Coronary artery (tissue), 2 donors: ENCODE data around the gene A4GALT.
A peak's percentile ranks its signal among the peaks of the same experiment; 100 is the strongest.
"Not testable (repeated sequence)": the region's sequence is repeated elsewhere in the genome, so short reads cannot be mapped to it uniquely, and the experiment has no call there.

Source experiments
- DNase-seq: peaks from one replicate; pipeline ENCODE4 v3.0.0-alpha.2; 2017; ENCODE audit warnings: low spot score
- H3K27ac ChIP-seq, 2 donors: fragments of 200-600 bp; sonication (generic); one replicate each; pipeline ENCODE4 v1.5.1; 2016 to 2019
- H3K4me3 ChIP-seq: fragments of 200-600 bp; sonication (generic); 2 replicates; pipeline ENCODE4 v1.5.1; 2016; ENCODE audit warnings: mild to moderate bottlenecking, moderate library complexity
- CTCF ChIP-seq: fragments of 200-600 bp; sonication (generic); IDR thresholded peaks from one replicate; pipeline ENCODE4 v1.5.1; 2019; ENCODE audit warnings: antibody characterized with exemption

The A4GALT gene

DNA sequence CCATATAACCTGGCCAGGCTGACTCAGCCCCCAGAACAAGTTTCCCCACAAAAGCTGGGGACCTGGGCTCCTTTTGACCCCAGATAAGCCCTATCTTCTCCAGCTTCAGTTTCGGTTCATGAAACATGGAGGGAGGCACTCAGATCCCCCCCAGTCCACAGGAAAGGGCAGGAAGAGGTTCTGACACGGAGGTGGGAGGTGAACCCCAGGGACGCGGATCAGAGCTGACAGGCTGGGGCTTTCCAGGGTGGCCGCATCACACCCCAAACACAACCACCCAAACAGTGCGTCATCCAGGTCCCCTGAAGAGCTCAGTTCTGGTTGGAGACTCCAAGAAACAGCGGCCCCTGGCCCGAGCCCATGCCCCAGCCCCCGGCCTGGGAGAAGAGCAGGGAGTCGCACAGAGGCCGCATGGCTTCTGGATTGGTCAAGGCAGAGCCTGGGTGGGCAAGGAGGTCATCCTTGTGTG is 44.3 kb upstream of the A4GALT start:
- no peak overlapping the region for H3K4me3 ChIP-seq
- TF ChIP-seq CTCF: no peak
- no peak for DNase-seq
- no peak overlapping the region for H3K27ac ChIP-seq

- Histone ChIP-seq H3K27ac (no peak overlapping the region), H3K4me3 (no peak overlapping the region)
- TF ChIP-seq CTCF: no peak
- no peak for DNase-seq
Observed at GRCh38 chr22:42763965-42764480, 43.4 kb upstream of the A4GALT start.

- TF ChIP-seq CTCF: no peak
- Histone ChIP-seq H3K4me3 (no peak overlapping the region), H3K27ac (no peak overlapping the region)
- DNase-seq: no peak
Observed at GRCh38 chr22:42760806-42761565, 40.3 kb upstream of the A4GALT start.

DNA sequence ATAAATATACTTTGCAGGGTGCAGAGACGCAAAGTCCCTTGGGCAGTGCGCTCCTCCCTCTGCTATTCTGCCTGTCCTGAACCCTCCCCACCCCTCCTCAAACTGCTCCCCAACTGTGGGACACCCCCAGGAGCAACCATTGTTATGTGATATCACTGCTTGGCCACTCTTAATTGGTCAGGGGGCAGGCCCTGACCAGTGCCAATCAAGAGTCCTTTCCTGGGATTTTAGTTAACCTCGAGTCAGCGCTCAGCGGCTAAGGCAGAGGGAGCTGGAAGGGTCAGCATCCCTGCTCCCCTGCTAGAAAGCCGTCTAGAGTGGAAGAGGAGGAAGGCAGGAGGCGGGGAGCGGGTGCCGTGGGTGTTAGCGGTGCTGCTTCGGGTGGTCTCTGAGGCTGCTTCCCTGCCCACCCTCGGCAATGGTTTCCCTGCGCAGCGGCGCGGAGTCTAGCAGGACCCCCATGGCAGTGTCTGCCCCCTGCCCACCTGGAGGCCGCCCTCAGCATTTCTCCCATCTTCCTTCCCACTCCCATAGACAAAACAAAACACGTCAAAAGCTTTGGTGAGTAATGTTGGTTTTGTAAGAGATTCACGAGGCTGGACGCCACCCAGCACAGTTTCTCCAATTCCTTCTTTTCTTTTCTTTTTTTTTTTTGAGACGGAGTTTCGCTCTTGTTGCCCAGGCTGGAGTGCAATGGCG is 38.4 kb upstream of the A4GALT start:
- no peak overlapping the region for H3K4me3 ChIP-seq
- peak overlapping the region in 1 of 2 donors; percentile 4 for H3K27ac ChIP-seq
- no peak for TF ChIP-seq CTCF
- DNase-seq: no peak

DNA sequence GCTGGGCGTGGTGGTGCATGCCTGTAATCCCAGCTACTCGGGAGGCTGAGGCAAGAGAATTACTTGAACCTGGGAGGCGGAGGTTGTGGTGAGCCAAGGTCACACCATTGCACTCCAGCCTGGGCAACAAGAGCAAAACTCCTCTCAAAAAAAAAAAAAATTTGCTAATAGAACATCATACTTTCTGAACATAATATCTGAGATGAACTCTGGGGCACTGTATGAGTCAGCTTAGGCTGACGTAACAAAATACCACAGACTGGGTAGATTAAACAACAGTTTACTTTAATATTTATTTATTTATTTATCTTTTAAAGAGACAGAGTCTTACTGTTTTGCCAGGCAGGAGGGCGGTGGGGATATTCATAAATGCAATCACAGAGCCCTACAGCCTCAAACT is 34.9 kb upstream of the A4GALT start:
- H3K27ac ChIP-seq, H3K4me3 ChIP-seq, DNase-seq: not testable (repeated sequence)

DNA sequence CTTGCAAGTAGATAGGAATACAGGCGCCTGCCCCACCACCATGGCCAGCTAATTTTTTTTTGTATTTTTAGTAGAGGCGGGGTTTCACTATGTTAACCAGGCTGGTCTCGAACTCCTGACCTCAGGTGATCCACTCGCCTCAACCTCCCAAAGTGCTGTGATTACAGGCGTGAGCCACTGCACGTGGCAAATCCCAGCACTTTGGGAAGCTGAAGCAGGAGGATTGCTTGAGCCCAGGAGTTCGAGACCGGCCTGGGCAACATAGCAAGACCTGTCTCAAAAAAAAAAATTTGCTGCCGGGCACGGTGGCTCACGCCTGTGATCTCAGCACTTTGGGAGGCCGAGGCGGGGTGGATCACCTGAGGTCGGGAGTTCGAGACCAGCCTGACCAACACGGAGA is 34.5 kb upstream of the A4GALT start:
- not testable (repeated sequence) for DNase-seq, H3K27ac ChIP-seq, H3K4me3 ChIP-seq

DNA sequence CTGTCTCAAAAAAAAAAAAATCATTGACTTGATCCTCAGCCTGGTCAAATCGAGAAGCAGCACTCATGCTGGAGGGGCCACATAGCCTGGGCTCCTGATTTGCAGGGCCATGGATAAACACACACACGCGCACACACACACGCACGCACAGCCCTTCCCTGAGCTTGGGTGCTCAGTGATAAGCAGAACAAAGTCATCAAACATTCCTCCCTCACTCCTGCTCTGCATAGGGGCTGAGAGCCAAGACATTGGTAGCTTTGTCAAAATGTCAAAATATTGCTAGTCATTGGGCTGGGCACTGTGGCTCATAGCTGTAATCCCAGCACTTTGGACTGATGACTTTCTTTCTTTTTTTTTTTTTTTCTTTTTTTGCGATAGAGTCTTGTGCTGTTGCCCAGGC is 34.0 kb upstream of the A4GALT start:
- no peak for DNase-seq
- Histone ChIP-seq H3K27ac (no peak overlapping the region), H3K4me3 (no peak overlapping the region)
- no peak for TF ChIP-seq CTCF

GRCh38 chr22:42752912-42753311 is 32.2 kb upstream of the A4GALT start:
- no peak for TF ChIP-seq CTCF
- Histone ChIP-seq H3K27ac (peak overlapping the region in 1 of 2 donors; percentile 81), H3K4me3 (no peak overlapping the region)
- DNase-seq: no peak
